ENCODE results near the gene RPS15. TPM values are rescaled to one million over a fixed set of nuclear protein-coding genes. Genes with fewer than 3 reads are reported as not detected.

The RPS15 gene
- total RNA-seq, 1 experiment from 2014 or later, result 1,862 TPM

DNA sequence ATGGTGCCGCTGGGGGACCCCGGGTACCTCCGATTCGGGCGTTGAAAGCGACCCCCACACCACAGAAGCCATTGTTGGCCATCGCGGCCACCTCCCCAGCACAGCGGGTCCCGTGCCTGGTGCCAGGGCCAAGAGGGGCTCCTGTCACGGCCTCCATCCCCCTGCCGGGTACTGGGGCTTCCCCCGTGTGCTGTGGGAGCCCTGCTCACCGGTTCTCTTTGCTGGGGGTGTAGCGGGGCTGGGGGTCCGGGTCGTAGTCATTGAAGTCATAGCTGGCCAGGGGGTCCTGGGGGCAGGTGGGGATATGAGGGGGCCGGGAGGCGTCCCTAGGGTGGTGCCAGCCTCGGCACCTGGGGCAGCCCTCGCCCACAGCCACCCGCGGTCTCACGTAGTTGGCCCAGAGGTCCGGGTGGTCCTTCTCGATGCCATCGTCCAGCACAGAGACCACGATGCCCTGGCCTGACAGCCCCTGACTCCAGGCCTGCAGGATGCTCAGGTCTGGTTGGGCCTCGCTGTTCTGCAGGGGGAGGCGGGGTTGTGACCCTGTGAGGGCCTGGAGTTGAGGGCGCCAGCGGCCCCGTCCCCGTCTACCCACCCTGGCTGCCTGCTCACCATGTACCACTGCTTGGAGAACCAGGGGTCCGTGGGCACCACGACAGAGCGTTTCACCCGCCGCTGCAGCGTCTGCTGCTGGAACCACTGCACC is 49.5 kb downstream of the RPS15 start:
- Histone ChIP-seq H3K79me2 (ENCODE audit: insufficient read depth, low read length) (peaks cover 7% of the 10 kb centered on the region; the same call in 1 of the 2 replicates), H3K4me3 (replicated peaks in 1 of 2; ENCODE audit: low read depth in 1 of 2, low read length in 2 of 2) (no peak overlapping the region), H3K27me3 (ENCODE audit: insufficient read depth, low read length) (no peaks in the 10 kb centered on the region), H4K20me1 (ENCODE audit: insufficient read depth) (no peaks in the 10 kb centered on the region), H2AFZ (ENCODE audit: low read depth, low read length, poor library complexity, severe bottlenecking) (no peak overlapping the region), H3K27ac (ENCODE audit: low read depth, low read length) (no peak overlapping the region; the same call in 1 of the 2 replicates), H3K9me2 (ENCODE audit: insufficient read depth) (no peaks in the 10 kb centered on the region), H3K36me3 (ENCODE audit: control insufficient read depth in 1 of 2, insufficient read depth in 2 of 2, low read length in 2 of 2) (no peaks in the 10 kb centered on the region), H3K9ac (ENCODE audit: low read length) (no peak overlapping the region), H3K4me1 (ENCODE audit: control insufficient read depth in 1 of 2, insufficient read depth in 2 of 2, low read length in 2 of 2) (peaks cover 14 to 26% of the 10 kb centered on the region in 2 experiments), H3K9me3 (ENCODE audit: control insufficient read depth in 1 of 2, insufficient read depth in 1 of 2, low read depth in 1 of 2, low read length in 2 of 2) (no peaks in the 10 kb centered on the region), H3K4me2 (ENCODE audit: low read length) (no peak overlapping the region)
- TF ChIP-seq EGR1 (IDR thresholded peaks at IDR 0.05; ENCODE audit: low read depth) (no peak), ZFX (IDR thresholded peaks at IDR 0.05) (no peak), SIN3A (IDR thresholded peaks at IDR 0.05; ENCODE audit: low read depth) (no peak), ZNF274 (IDR thresholded peaks at IDR 0.05; ENCODE audit: low read depth, low read length) (no peak), MAX (IDR thresholded peaks at IDR 0.05) (no peak), POLR2AphosphoS5 (IDR thresholded peaks at IDR 0.05; ENCODE audit: low read depth, low read length) (no peak), SRF (IDR thresholded peaks at IDR 0.05; ENCODE audit: low read depth) (no peak), JUND (IDR thresholded peaks at IDR 0.05) (no peak), YY1 (IDR thresholded peaks at IDR 0.05; ENCODE audit: extremely low read depth, insufficient replicate concordance, low read depth, low read length) (no peak), CEBPB (IDR thresholded peaks at IDR 0.05; ENCODE audit: low read depth) (no peak), EZH2 (IDR thresholded peaks at IDR 0.05) (no peak), EZH2phosphoT487 (IDR thresholded peaks at IDR 0.05; ENCODE audit: borderline replicate concordance) (no peak), POLR2A (IDR thresholded peaks at IDR 0.05; ENCODE audit: borderline replicate concordance, extremely low read depth, insufficient read depth, insufficient read length) (no peak)
- ATAC-seq (no peak), DNase-seq (ENCODE audit: low read depth, low spot score) (no peak)
- intact Hi-C loops (cut with micrococcal nuclease), result no loop called here
- ChIA-PET POLR2A (no interaction called here), RAD21 (ENCODE audit: low non-redundant PET in 1 of 2, low total read pairs in 2 of 2, uncharacterized antibody in 2 of 2, unreplicated experiment in 2 of 2) (no interaction called here), CTCF (no interaction called here)
- no TSS peak for BruUV-seq (replicated peaks)
